Endothelial cell of umbilical vein (primary cell): Measurements from ENCODE around the gene PTGES3L. TPM values are rescaled to one million over a fixed set of nuclear protein-coding genes. Genes with fewer than 3 reads are reported as not detected.
"Not testable (repeated sequence)": the region's sequence is repeated elsewhere in the genome, so short reads cannot be mapped to it uniquely, and the experiment has no call there.

Experiments used
- BruUV-seq: library from RNA; stranded (reverse); fragments of 400-500 nt; replicated peaks from 2 replicates; lab custom pipeline; 2021; lab: Mats Ljungman, UMichigan
- CTCF ChIA-PET: fragments of 300-600, 350-600 bp; sonication (Branson Sonifier 250); formaldehyde crosslinking; loops from one replicate; lab custom pipeline; 2021; ENCODE audit warnings: antibody characterized with exemption, inconsistent platforms; lab: Charles Lee
- POLR2A ChIA-PET: fragments of 300-600, 350-600 bp; sonication (Branson Sonifier 250); formaldehyde crosslinking; loops from one replicate; lab custom pipeline; 2021; ENCODE audit warnings: antibody characterized with exemption, inconsistent platforms; lab: Charles Lee
- DNase-seq: peaks from one replicate; pipeline ENCODE4 v3.0.0-alpha.2; 2011; ENCODE audit warnings: low read depth, low spot score
- FAIRE-seq: peaks from 2 replicates; lab custom pipeline; 2011; peaks lifted over from hg19 to GRCh38; lab: Jason Lieb, UNC
- H2AFZ ChIP-seq: 2 replicates; pipeline ENCODE4 v1.6.0; 2012; ENCODE audit warnings: low read depth, low read length, control low read depth, inconsistent platforms
- H3K27ac ChIP-seq: 2 replicates; pipeline ENCODE4 v1.5.1; 2011; ENCODE audit warnings: low read depth, mild to moderate bottlenecking, control low read depth, low read length, moderate library complexity; ENCODE audit not compliant: insufficient read depth
- H3K27me3 ChIP-seq, 2 experiments: 2 replicates each; pipeline versions ENCODE4 v1.6.0 to v1.6.1; 2011; ENCODE audit warnings: low read length in 2 of 2, mixed read lengths in 1 of 2; ENCODE audit not compliant: control insufficient read depth in 2 of 2, insufficient read depth in 2 of 2
- H3K36me3 ChIP-seq, 2 experiments: 2 replicates in 1 of 2; 3 replicates in 1 of 2; pipeline ENCODE4 v1.5.1; 2011; ENCODE audit warnings: low read length in 2 of 2, mild to moderate bottlenecking in 1 of 2, moderate library complexity in 1 of 2; ENCODE audit not compliant: control insufficient read depth in 2 of 2, insufficient read depth in 2 of 2; ENCODE audit errors: extremely low read depth in 1 of 2
- H3K4me1 ChIP-seq: 3 replicates; pipeline ENCODE4 v1.5.1; 2011; ENCODE audit warnings: mild to moderate bottlenecking, low read length; ENCODE audit not compliant: control insufficient read depth, insufficient read depth; ENCODE audit errors: extremely low read depth
- H3K4me2 ChIP-seq: 2 replicates; pipeline ENCODE4 v1.6.1; 2011; ENCODE audit warnings: low read length, control low read depth, mixed read lengths; ENCODE audit not compliant: insufficient read depth
- H3K4me3 ChIP-seq, 3 experiments: fragments of 200-600 bp in 1 of 3; sonication (generic), shearing (Covaris generic) in 1 of 3; replicated peaks in 1 of 3; 2 replicates each; pipeline ENCODE4 v1.5.1; 2011 to 2016; ENCODE audit warnings: control low read depth in 3 of 3, low read length in 3 of 3, mild to moderate bottlenecking in 2 of 3, inconsistent platforms in 1 of 3, low read depth in 1 of 3, moderate library complexity in 1 of 3; ENCODE audit not compliant: insufficient read depth in 1 of 3
- H3K79me2 ChIP-seq: 2 replicates; pipeline ENCODE4 v1.6.0; 2012; ENCODE audit warnings: low read length, inconsistent platforms; ENCODE audit not compliant: control insufficient read depth, insufficient read depth
- H3K9ac ChIP-seq: replicated peaks from 2 replicates; pipeline ENCODE3; 2011; ENCODE audit warnings: low read length, control low read depth; ENCODE audit not compliant: insufficient read depth; ENCODE audit errors: extremely low read depth
- H3K9me1 ChIP-seq: replicated peaks from 3 replicates; pipeline ENCODE4 v1.6.0; 2011; ENCODE audit warnings: mild to moderate bottlenecking, low read length; ENCODE audit not compliant: control insufficient read depth, insufficient read depth; ENCODE audit errors: extremely low read depth
- H3K9me3 ChIP-seq: replicated peaks from 2 replicates; pipeline ENCODE4 v1.5.1; 2012; ENCODE audit warnings: low read length, inconsistent platforms; ENCODE audit not compliant: control insufficient read depth, insufficient read depth
- H4K20me1 ChIP-seq: replicated peaks from 2 replicates; pipeline ENCODE3; 2011; ENCODE audit warnings: mild to moderate bottlenecking, low read length; ENCODE audit not compliant: control insufficient read depth, insufficient read depth; ENCODE audit errors: extremely low read depth
- EZH2 ChIP-seq: IDR thresholded peaks from 2 replicates; pipeline ENCODE4 v1.6.1; 2012; ENCODE audit warnings: borderline replicate concordance, low read depth, mild to moderate bottlenecking, moderate library complexity, low read length, inconsistent platforms; ENCODE audit not compliant: severe bottlenecking
- JUN ChIP-seq: IDR thresholded peaks from 2 replicates; pipeline ENCODE4 v1.6.1; 2011; ENCODE audit warnings: borderline replicate concordance, low read depth; ENCODE audit not compliant: insufficient read length, insufficient read depth
- POLR2AphosphoS5 ChIP-seq: IDR thresholded peaks from 2 replicates; pipeline ENCODE4 v1.6.1; 2012; ENCODE audit warnings: low read depth, mild to moderate bottlenecking, control low read depth, low read length, moderate library complexity; ENCODE audit not compliant: insufficient read depth
- dilution Hi-C: fragments of 300-500 bp; cut with MboI; formaldehyde crosslinking; loops from one replicate; pipeline ENCODE4 v1.15.0; 2019; ENCODE audit warnings: low sequenced_read_pairs; ENCODE audit not compliant: extremely low pct_ligation_motif_present
- intact Hi-C: fragments of 100-400 bp; cut with micrococcal nuclease; formaldehyde crosslinking; loops from one replicate; pipeline ENCODE4 v1.10.0; 2022
- polyA plus RNA-seq, 4 experiments: library from polyadenylated mRNA; depleted of rRNA in 3 of 4; stranded (reverse) in 3 of 4; unstranded in 1 of 4; fragments of >200 nt; gene quantifications; 2 replicates each; pipeline versions ENCODE4 v1.2.1 to v1.2.3, GENCODE V29; 2011 to 2012; ENCODE audit warnings: missing spikeins in 1 of 4
- total RNA-seq: library from RNA; stranded (reverse); gene quantifications from 2 replicates; pipeline ENCODE4 v1.2.3, GENCODE V29; 2021
- TF ChIP-seq, protein P1 (sequence below), 2 donors: IDR thresholded peaks; 1 replicate in 1 of 2; 2 replicates in 1 of 2; pipeline ENCODE4 v1.5.1; 2011; ENCODE audit warnings: low read length in 2 of 2, mild to moderate bottlenecking in 2 of 2, moderate library complexity in 2 of 2, control low read depth in 1 of 2, inconsistent platforms in 1 of 2, low read depth in 1 of 2; ENCODE audit not compliant: insufficient read depth in 1 of 2; ENCODE audit errors: extremely low read depth in 1 of 2

Gene PTGES3L
- total and polyA plus RNA-seq, 2 donors (not counting 3 experiments of a cell fraction or from before 2014, with no cell fraction given) = 0.23 TPM; not detected in 1

DNA sequence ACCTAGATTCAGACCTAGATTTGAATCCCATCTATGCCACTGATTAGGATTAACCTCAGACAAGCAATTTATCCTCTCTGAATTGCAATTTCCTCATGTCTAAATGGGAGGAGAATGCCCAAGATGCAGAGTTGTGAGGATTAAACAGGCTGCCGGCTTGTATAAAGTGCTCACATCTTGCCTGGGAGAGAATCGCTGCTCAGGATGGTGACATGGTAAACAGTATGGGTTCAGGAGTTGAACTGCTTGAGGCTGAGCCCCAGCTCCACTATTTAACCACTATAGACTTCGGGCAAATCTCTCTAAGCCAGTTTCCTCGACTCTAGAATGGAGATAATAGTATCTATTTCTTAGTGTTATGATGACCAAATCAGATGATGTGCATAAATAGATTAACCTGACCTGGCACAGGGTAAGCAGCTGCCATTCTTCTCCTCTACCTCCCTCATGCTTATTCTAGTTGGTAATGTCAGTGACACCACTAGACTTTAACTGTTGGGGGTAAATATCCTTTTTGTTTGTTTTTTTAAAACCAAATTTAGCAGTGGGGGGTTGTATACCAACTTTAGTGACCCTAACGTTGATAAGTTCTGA lies 17.6 kb upstream of the PTGES3L start:
- FAIRE-seq (no peak), DNase-seq (no peak)
- no peaks in the 10 kb centered on the region for H3K9me1 ChIP-seq
- H2AFZ ChIP-seq = peak overlapping the region; percentile 77
- H3K27me3 ChIP-seq = no peaks in the 10 kb centered on the region
- ChIA-PET CTCF (interaction anchor here (0.6 to 2.4 kb wide), 29 partner anchors 10 to 420 kb away, joined by 3 to 25 read pairs (median 4); partner anchors contain the start of genes AARSD1, AOC2, BECN1 and IFI35), POLR2A (interaction anchor here (0.6 to 2.2 kb wide), 14 partner anchors 9 to 364 kb away, joined by 3 to 9 read pairs (median 4); partner anchors contain the start of genes BECN1, IFI35 and VAT1)
- no peaks in the 10 kb centered on the region for H4K20me1 ChIP-seq
- H3K4me3 ChIP-seq = peak overlapping the region in 2 of 3 experiments; percentile 9 to 18
- H3K4me2 ChIP-seq = peak overlapping the region; percentile 59
- no peak overlapping the region for H3K27ac ChIP-seq
- H3K4me1 ChIP-seq = peaks cover 23% of the 10 kb centered on the region
- peaks cover 2 to 15% of the 10 kb centered on the region in 2 experiments for H3K36me3 ChIP-seq
- H3K9ac ChIP-seq = peak overlapping the region; percentile 14
- TF ChIP-seq, protein P1, sequence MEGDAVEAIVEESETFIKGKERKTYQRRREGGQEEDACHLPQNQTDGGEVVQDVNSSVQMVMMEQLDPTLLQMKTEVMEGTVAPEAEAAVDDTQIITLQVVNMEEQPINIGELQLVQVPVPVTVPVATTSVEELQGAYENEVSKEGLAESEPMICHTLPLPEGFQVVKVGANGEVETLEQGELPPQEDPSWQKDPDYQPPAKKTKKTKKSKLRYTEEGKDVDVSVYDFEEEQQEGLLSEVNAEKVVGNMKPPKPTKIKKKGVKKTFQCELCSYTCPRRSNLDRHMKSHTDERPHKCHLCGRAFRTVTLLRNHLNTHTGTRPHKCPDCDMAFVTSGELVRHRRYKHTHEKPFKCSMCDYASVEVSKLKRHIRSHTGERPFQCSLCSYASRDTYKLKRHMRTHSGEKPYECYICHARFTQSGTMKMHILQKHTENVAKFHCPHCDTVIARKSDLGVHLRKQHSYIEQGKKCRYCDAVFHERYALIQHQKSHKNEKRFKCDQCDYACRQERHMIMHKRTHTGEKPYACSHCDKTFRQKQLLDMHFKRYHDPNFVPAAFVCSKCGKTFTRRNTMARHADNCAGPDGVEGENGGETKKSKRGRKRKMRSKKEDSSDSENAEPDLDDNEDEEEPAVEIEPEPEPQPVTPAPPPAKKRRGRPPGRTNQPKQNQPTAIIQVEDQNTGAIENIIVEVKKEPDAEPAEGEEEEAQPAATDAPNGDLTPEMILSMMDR (IDR thresholded peaks at IDR 0.05; ENCODE audit: extremely low read depth in 1 of 2, insufficient read depth in 1 of 2, low read depth in 1 of 2, low read length in 2 of 2) = no peak
- TF ChIP-seq EZH2 (no peak), JUN (no peak), POLR2AphosphoS5 (no peak)
- H3K79me2 ChIP-seq = peaks cover 26% of the 10 kb centered on the region
- intact Hi-C loops = no loop called here
- H3K9me3 ChIP-seq = no peaks in the 10 kb centered on the region
- BruUV-seq = TSS peak; percentile 25
- dilution Hi-C loops = no loop called here

DNA sequence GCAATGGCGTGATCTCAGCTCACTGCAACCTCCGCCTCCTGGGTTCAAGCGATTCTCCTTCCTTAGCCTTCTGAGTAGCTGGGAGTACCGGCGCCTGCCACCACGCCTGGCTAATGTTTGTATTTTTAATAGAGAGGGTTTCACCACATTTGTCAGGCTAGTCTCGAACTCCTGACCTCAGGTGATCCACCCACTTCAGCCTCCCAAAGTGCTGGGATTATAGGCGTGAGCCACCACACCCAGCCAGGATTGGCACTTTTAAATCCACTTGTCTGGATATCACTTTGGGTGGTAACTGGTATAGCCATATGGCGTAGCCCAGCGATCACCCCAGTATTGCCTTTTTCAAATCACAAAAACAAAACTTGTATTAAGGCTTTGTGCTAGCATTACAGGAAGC lies 14.0 kb upstream of the PTGES3L start:
- H3K4me2 ChIP-seq, H2AFZ ChIP-seq, dilution Hi-C loops, H3K9ac ChIP-seq, H3K4me3 ChIP-seq, POLR2A ChIA-PET, FAIRE-seq, DNase-seq, H3K9me1 ChIP-seq, H4K20me1 ChIP-seq, H3K79me2 ChIP-seq, H3K9me3 ChIP-seq, H3K27ac ChIP-seq, intact Hi-C loops, BruUV-seq, H3K27me3 ChIP-seq: not testable (repeated sequence)
- CTCF ChIA-PET = interaction anchor here (1.8 kb wide), 1 partner anchor 8 kb away, joined by 4 read pairs; no protein-coding TSS in a partner anchor
- peaks cover 12% of the 10 kb centered on the region for H3K4me1 ChIP-seq
- H3K36me3 ChIP-seq = peaks cover 13 to 18% of the 10 kb centered on the region in 2 experiments
